Measurements from ENCODE around the gene UBE2F. TPM values are rescaled to one million over a fixed set of nuclear protein-coding genes. Genes with fewer than 3 reads are reported as not detected.
"Not testable (repeated sequence)": the region's sequence is repeated elsewhere in the genome, so short reads cannot be mapped to it uniquely, and the experiment has no call there.

The UBE2F gene
- polyA plus RNA-seq, 4 donors = 40.5 to 50.6 (median 45.8) TPM

GRCh38 chr2:238042090-238042489 lies 75.3 kb downstream of the UBE2F start:
- DNase-seq (ENCODE audit: low read depth in 4 of 4, low spot score in 3 of 4) = no peak

- no peak for DNase-seq (ENCODE audit: low read depth in 4 of 4, low spot score in 3 of 4)
These were observed 76.2 kb downstream of the UBE2F start for GRCh38 chr2:238042849-238043584.

GRCh38 chr2:238043851-238044250 lies 77.0 kb downstream of the UBE2F start:
- DNase-seq (ENCODE audit: low read depth in 4 of 4, low spot score in 3 of 4) = no peak

GRCh38 chr2:238045575-238045974 lies 78.8 kb downstream of the UBE2F start:
- no peak for DNase-seq (ENCODE audit: low read depth in 4 of 4, low spot score in 3 of 4)

GRCh38 chr2:238046725-238047270 lies 80.0 kb downstream of the UBE2F start:
- no peak for DNase-seq (ENCODE audit: low read depth in 4 of 4, low spot score in 3 of 4)

GRCh38 chr2:238053191-238053776 lies 86.5 kb downstream of the UBE2F start:
- no peak for DNase-seq (ENCODE audit: low read depth in 4 of 4, low spot score in 3 of 4)

- no peak for DNase-seq (ENCODE audit: low read depth in 4 of 4, low spot score in 3 of 4)
These were observed 89.0 kb downstream of the UBE2F start for GRCh38 chr2:238055841-238056240.

GRCh38 chr2:238057696-238058575 lies 91.1 kb downstream of the UBE2F start:
- not testable (repeated sequence) for DNase-seq (ENCODE audit: low read depth in 4 of 4, low spot score in 3 of 4)

- DNase-seq (ENCODE audit: low read depth in 4 of 4, low spot score in 3 of 4) = no peak
These were observed 92.7 kb downstream of the UBE2F start for GRCh38 chr2:238059505-238059904.

GRCh38 chr2:238060096-238060541 lies 93.3 kb downstream of the UBE2F start:
- peak in 2 of 4 donors; percentile 21 to 27 for DNase-seq (ENCODE audit: low read depth in 4 of 4, low spot score in 3 of 4)

GRCh38 chr2:238060542-238061314 lies 93.9 kb downstream of the UBE2F start, which contains the start of gene SCLY:
Gene SCLY (plus strand): TSS chr2:238061001. CDS start chr2:238061055, 54 bp downstream.
- DNase-seq (ENCODE audit: low read depth in 4 of 4, low spot score in 3 of 4) = peak; percentile 91 to 95 (median 93)

- no peak for DNase-seq (ENCODE audit: low read depth in 4 of 4, low spot score in 3 of 4)
These were observed 94.7 kb downstream of the UBE2F start for GRCh38 chr2:238061315-238062202.

- no peak for DNase-seq (ENCODE audit: low read depth in 4 of 4, low spot score in 3 of 4)
These were observed 96.8 kb downstream of the UBE2F start for GRCh38 chr2:238063414-238064189.

- DNase-seq (ENCODE audit: low read depth in 4 of 4, low spot score in 3 of 4) = no peak
These were observed 97.6 kb downstream of the UBE2F start for GRCh38 chr2:238064376-238064775.

GRCh38 chr2:238065071-238065846 lies 98.4 kb downstream of the UBE2F start:
- no peak for DNase-seq (ENCODE audit: low read depth in 4 of 4, low spot score in 3 of 4)

- DNase-seq (ENCODE audit: low read depth in 4 of 4, low spot score in 3 of 4) = no peak
These were observed 99.4 kb downstream of the UBE2F start for GRCh38 chr2:238066218-238066617.

- not testable (repeated sequence) for DNase-seq (ENCODE audit: low read depth in 4 of 4, low spot score in 3 of 4)
These were observed 99.9 kb downstream of the UBE2F start for GRCh38 chr2:238066718-238067117.

- no peak for DNase-seq (ENCODE audit: low read depth in 4 of 4, low spot score in 3 of 4)
These were observed 101.1 kb downstream of the UBE2F start for GRCh38 chr2:238067939-238068338.
